CD4-positive, alpha-beta T cell treated with Interleukin-17A for 4 hours (primary cell): ENCODE measurements around the gene CCN2.

Experiments
- DNase-seq: peaks from one replicate; pipeline ENCODE4 v3.0.0-alpha.2; 2020; ENCODE audit warnings: mixed read lengths

CCN2 gene

DNA sequence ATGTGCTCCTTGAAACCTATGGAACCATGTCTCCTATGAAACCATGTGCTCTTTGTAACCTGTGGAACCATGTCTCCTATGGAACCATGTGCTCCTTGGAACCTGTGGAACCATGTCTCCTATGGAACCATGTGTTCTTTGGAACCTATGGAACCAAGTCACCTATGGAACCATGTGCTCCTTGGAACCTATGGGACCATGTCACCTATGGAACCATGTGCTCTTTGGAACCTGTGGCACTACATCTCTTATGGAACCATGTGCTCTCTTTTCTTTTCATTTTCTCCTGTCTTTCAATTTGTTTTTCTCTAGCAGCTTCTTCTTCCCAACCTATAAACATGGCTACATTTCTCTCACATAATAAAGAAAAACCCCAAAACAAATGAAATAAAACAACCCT, 11.9 kb upstream of the CCN2 start:
- DNase-seq = no peak

DNA sequence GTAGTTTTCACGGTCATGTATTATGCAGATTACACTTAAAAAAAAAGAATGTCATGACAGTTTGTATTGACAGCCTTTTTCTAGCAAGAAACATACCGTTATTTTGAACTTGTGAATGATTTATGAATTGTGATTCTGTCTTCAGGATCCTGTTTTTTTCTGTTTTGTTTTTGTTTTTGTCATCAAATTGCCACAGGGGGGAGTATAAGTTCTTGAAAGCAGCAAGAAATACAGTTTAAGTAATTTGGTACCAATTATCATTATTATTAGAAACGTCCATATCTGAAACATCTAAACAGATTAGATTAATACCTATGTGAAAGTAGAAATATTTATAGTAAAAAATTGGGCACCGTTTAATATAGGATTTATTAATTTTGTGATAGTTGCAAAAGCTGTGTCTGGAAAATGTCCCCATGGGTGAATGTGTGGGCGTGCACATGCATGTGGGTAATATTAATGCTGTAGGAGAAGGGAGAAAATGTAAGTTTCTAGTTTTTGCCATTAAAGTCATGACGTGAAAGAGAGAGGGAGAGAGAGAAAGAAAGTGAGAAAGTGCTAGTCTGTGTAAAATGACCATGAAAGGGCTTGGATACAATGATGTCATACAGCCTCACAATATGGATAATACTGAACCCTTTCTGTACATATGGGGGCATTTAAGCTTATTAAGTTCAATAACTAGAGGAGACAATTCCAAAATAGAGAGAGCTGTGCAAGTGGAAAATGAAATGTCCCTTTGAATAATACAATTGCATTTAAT, 9.4 kb upstream of the CCN2 start:
- no peak for DNase-seq

DNA sequence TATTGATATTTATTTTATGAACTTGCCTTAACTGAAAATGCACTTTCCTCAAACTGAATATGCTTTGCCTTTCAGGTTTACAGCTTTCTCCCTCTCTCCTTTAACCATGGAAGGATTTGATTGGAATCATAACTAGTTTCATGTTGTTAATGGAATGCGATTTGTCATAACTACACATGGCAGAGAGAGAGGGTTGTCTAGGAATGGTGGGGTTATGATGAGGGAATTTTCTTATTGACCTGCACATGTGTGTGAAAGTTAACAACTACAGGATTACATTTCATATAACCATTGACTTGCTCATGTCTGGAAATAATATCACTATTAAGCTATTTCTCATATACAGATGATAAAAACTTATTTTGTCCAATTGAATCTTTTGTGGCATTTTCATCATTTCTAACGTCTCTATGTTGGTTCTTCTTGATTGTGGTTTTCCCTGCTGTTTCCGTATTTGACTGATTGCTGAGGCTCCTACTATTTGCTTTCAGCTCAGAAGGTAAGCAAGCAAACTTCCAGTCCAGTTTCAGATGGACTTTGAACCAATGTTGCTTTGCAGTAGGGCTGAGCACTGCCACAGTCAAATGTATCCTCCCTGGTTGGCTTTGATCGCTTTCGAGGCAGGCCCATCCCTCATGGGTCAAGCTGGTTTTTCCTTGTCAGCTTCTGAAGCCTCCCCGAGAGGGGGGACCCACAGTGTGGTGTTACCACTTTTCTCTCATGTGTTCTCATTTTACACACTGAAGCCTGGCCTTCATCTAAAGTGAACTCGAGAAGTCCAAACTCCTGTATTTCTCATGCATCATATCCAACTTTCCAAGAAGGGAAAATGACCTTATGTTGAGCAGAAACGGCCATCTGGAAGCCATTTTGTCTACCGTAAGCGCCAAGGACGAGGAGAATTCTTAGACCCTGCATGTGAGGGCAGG, 7.6 kb upstream of the CCN2 start:
- no peak for DNase-seq

DNA sequence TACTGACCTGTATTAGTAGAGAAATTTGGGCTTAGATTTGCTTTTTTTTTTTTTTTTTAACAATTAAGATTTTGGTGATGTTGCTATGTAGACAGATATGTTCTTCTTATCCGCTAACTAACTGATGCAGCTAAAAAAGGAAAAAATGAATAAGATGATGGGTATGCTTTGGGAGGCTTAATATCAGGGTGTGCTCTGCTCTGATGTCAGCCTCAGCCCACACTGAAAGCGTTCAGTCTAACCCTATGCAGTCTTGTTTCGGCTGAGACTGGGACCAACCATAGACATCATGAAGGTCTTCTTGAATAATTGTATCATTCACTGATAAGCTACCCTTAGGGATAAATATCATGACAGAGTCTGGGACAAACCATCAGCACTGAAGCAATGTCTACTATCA, 6.9 kb upstream of the CCN2 start:
- no peak for DNase-seq

DNA sequence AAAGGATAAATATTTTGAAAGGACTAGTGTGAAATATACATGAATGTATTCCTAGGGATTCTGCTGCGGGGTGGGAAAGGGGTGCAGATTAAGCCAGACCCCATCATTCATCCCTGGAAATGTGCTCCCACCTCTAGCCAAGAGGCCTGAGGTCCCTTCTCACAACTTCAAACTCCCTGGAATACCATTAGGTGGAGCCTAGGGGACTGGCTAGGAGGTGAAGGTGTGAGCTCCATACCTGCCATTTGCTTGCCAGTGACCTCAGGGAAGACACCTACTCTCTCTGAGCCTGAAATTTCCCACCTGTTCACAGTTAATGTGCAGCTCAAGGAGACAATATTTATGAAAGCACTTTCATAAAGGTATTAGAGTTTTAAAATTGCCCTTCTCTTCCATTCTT, 4.7 kb upstream of the CCN2 start:
- no peak for DNase-seq

DNA sequence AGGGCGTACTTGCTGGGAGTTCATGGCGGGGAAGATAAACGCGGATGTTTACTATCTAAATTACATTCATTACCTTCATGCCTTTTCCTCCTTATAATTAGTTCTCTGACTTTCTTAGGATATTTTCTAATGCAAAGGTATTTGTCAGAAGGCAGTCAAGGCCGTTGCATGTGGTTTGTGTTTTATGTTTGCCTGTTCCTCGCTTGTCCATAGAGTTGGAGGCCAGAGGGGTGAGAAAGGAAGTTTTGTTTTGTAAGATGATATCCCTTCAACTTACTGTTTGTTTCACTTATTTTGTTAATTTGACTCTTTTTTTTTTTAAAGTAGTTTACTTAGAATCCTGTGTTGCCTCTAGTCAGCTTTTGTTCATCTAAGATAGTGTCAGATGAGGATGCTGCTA, 4.0 kb upstream of the CCN2 start:
- DNase-seq = no peak

DNA sequence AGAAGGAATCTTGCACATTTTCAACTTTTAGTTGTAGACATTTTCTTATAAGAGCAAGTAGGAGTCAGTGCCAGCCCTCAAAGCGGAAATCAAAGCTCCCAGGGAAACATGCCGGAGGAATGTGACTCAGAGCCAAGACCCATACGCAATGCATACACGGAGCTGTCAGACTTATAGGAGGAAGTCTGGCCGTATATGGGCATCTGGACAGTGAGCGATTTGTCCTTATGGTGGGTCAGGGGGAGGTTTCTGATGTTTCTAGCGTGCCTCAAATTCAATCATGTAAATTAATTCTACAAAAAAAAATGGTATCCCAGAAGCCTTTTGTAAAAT, 3.6 kb upstream of the CCN2 start:
- DNase-seq = no peak

DNA sequence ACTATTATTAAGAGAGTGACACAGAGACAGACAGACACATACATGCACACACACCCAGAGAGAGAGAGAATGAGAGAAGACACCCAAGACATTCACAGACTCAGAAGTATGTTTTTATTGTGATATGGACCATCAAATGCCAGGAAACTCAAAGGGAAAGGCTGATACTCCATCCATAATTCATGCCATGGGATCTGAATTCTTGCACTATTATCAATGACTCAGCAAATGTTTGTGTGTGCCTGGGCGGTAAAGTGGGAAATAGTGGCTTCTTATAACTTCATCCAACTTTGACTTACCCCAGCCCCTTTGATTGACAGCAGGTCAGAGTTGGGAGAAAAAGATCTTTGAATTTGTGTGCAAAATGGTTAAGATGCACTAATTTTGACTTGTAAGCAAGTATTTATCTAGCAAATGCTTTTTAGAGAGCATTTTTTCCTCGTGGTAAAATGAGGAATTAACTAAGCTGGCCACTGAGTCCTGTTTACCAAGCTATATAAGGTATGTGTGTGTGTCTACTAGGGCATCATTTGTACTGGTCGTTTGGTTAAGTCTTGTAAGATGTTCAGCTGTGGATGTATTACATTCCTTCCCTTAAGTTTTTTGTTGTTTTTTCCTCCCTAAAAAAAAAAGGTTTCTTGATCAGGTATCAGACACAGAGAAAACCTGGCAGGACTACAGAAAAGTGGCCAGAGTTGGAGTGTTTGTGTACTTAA, 3.0 kb upstream of the CCN2 start:
- no peak for DNase-seq

DNA sequence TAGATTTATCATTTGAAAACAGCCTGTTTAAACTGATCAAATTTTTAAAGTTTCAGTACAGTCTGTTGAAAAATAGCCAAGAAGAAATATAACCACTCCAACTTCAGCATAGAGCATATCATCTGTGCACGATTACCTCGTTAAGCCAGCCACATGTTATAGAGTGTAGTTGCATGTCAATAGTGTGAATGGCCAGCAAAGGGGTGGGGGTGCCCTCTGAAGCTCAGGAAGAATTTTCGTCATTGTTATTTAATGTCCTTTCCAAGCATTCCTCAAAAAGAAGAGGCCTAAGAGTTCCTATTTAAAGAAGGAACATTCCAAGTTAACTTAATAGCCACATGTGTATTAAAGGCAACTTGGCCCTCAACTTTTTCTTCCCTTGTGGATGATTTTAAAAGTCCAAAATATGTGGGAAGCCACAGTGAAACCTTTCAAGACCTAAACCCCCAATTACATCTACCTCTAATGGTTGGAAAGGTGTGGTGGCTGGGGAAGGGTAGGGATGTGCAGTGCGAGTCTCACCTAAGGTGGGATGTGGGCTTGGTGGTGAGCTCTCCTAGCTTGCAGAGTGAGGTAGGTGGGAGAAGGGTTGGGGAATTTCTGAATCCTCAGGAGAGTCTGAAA, 1.8 kb upstream of the CCN2 start:
- DNase-seq = no peak

DNA sequence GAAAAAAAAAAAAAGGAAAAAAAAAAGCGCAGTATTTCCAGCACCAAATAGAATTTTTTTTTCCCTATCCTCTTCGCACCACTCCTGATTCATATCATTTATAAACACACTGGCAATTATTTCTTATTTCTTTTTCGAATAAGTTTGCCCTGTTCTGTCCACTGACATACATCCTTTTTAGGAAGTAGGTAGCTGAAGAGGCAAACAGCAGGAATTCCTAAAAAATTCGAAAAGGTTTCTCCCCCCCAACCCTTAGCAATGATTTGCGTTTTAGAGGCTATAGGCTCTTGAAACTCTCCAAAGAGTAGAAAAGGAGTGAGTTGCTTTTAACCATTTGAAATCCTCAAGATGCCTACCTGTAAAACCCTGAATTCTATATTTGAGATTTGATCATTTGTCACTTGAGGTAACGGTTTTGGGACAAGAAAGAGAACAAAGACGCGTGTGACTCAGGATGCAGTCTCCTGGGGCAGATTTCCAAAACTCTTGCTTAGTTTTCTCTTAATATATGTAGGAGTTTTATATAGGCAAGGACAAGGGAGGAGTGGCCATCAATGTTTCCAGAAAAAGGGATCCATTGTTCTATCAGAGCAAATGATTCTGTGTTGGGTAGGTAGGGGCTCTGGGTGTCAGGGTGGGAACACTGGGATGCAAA, 531 bp upstream of the CCN2 start:
- DNase-seq = no peak

DNA sequence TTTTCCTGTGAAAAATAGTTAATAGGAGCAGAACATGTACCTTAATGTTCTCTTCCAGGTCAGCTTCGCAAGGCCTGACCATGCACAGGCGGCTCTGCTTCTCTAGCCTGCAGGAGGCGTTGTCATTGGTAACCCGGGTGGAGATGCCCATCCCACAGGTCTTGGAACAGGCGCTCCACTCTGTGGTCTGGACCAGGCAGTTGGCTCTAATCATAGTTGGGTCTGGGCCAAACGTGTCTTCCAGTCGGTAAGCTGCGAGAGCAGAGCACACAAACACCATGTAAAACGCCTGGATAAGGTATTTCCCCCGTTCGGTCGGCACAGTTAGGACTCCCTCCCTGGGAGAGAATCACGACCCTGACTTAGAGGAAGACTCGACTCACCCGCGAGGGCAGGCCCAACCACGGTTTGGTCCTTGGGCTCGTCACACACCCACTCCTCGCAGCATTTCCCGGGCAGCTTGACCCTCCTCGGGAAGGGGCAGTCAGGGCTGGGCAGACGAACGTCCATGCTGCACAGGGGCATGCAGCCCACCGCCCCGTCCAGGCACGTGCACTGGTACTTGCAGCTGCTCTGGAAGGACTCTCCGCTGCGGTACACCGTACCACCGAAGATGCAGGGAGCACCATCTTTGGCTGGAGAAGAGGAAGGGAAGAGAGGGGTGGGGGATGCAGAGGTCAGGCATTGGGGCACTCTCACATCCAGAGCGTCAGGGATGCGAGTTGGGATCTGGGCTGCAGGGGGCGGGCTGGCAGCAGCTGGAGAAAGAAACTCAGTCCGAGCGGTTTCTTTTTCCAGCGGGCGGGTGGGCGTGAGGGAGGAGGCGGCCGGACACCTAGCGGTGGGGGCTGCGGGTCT, 1.0 kb downstream of the CCN2 start:
- no peak for DNase-seq

DNA sequence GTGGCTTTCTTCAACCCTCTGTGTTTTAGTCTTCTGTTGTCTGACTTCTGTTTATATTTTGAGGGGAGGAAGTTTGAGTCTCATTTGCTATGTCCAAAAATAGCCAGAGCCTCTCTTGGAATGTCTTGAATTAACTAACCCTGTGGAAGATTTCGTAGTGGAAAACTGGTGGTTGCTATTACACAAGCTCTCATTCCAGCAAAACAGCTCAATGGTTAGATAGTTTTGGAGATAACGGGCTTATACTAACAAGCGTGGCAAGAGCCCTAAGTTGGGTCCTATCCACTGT, 1.6 kb downstream of the CCN2 start:
- DNase-seq = no peak

DNA sequence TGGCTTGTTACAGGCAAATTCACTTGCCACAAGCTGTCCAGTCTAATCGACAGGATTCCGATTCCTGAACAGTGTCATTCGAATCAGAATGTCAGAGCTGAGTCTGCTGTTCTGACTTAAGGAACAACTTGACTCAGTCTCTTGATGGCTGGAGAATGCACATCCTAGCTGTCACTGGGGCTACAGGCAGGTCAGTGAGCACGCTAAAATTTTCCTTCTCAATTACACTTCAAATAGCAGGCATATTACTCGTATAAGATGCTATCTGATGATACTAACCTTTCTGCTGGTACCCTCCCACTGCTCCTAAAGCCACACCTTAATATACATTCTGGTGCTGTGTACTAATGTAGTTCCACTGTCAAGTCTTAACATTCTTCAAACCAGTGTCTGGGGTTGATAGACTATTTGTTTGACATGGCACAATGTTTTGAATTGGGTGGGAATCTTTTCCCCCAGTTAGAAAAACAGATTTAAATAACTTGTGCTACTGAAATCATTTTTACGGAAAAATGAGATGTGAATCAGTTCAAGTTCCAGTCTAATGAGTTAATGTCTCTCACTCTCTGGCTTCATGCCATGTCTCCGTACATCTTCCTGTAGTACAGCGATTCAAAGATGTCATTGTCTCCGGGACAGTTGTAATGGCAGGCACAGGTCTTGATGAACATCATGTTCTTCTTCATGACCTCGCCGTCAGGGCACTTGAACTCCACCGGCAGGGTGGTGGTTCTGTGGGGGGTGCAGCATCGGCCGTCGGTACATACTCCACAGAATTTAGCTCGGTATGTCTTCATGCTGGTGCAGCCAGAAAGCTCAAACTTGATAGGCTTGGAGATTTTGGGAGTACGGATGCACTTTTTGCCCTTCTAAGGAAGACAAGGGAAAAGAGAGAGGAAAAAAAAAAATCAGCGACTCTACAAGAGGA, 2.2 kb downstream of the CCN2 start:
- DNase-seq = no peak

DNA sequence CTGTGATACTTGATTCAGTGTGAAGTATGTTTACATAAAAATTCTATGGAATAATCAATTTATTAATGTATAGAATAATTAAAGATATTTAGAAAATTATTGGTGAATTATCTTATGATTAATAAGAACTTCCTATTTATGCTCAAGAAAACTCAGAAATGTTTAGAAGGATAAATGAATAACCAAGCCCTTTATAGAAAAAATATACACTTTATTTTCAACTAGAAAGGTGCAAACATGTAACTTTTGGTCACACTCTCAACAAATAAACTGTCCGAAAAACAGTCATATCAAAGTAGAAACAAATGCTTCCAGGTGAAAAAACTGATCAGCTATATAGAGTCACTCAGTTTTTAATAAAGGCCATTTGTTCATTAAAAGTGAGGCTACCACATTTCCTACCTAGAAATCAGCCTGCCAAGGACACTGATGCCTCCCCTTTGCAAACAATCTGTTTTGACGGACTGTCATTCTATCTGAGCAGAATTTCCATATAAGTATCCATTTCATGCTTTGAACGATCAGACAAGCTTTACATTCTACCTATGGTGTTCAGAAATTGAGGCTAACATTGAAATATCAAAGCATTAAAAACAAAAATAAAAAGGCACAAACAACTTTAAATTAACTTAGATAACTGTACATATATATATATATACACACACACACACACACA, 3.0 kb downstream of the CCN2 start:
- DNase-seq = no peak

DNA sequence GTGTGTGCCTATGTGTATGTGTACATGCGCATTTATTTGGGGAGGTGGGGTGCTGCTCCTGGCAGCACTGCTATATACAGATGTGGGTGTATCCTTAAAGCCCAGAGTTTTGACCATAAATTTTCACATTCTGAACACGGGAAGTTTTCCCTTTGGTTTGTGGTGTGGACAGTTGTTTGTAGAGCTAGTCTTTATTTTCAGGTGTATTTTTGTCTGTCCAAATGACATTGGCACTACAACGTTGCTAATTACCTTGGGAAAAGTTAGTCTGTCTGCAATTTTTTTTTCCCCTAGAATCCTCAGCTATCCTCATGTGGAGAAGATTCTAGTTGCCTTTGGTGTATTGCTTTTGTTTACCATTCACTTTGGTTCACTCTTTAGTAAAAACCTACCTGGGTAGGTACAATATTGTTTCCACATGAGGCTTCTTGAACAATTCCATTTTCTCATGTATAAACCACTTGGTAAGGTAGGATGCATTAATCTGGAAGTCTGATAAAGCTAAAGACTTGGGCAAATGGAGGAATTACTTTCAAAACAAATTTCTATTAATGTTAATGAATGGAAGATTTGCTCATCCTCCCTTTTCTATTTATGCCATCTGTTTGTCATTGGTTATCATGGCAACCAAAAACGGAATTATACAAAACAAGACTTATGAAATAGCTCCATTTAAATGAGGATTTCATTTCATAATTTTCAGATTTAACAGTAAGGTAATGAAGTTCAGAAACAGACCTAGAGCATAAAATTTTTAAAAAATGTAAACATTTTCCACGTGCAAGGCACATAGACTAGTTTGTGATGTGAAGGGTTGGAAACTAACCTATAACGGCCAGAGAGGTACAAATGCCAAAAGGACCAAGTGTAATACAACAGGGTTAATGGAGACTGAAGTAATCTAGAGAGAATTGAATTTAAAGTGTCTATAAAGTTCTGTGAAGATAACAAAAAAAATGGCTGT, 3.9 kb downstream of the CCN2 start:
- DNase-seq = no peak

DNA sequence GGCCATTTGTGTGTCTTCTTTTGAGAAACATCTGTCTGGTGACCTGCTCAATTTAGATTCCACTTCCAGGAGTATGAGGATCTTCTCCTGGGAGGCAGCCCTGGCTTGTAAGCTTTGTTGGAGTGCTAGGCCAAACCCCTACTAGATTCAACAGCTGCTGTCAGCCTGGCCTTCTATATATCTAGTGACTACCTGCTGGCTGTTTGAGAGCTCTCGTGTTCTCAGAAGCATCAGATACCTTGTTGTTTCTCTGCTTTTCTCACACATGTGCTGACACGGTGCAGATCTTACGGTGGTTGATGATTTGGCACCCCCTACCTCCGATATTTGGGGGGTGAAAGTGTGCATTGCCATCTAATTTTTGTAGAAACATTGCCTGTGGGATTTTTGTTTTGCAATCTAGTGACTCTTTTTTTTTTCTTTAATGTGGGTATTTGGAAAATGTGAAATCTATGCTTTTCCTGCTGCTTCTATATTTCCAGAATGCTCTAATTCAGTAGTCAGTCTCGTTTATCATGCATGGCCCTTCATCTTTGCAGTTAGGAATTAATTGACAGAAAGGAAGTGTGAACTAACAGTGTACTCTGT, 4.7 kb downstream of the CCN2 start:
- DNase-seq = no peak

DNA sequence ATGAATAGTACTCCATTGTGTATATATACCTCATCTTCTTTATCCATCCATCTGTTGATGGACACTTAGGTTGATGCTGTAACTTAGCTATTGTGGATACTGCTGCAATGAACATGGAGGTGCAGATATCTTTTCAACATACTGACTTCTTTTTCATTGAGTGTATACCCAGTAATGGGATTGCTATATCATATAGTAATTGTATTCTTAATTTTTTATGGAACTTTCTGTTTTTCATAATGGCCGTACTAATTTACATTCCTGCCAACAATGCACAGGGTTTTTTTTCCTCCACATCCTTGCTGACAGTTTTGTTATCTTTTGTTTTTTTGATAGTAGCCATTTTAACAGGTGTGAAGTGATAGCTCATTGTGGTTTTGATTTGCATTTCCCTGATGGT, 5.2 kb downstream of the CCN2 start:
- no peak for DNase-seq
